ENCODE measurements around the gene DHRSX. TPM values are rescaled to one million over a fixed set of nuclear protein-coding genes. Genes with fewer than 3 reads are reported as not detected.
"Not testable (repeated sequence)": the region's sequence is repeated elsewhere in the genome, so short reads cannot be mapped to it uniquely, and the experiment has no call there.

The DHRSX gene
- total RNA-seq, 2 experiments from 2014 or later: 18.8 to 21.4 TPM

- peaks cover 15% of the 10 kb centered on the region for H3K9me3 Mint-ChIP-seq
- no peak overlapping the region for H3K4me3 Mint-ChIP-seq
- DNase-seq: no peak
- intact Hi-C loops (cut with micrococcal nuclease): no loop called here
- no peak overlapping the region for H3K27ac Mint-ChIP-seq
- CTCF ChIA-PET: no interaction called here
- H3K4me1 Mint-ChIP-seq (ENCODE audit: low read depth): no peaks in the 10 kb centered on the region
- H3K36me3 Mint-ChIP-seq (ENCODE audit: low read depth): peaks cover 59% of the 10 kb centered on the region
- no peaks in the 10 kb centered on the region for H3K27me3 Mint-ChIP-seq (ENCODE audit: low read depth)
These were observed 73.6 kb downstream of the DHRSX start for GRCh38 chrX:2427147-2427546.

DNA sequence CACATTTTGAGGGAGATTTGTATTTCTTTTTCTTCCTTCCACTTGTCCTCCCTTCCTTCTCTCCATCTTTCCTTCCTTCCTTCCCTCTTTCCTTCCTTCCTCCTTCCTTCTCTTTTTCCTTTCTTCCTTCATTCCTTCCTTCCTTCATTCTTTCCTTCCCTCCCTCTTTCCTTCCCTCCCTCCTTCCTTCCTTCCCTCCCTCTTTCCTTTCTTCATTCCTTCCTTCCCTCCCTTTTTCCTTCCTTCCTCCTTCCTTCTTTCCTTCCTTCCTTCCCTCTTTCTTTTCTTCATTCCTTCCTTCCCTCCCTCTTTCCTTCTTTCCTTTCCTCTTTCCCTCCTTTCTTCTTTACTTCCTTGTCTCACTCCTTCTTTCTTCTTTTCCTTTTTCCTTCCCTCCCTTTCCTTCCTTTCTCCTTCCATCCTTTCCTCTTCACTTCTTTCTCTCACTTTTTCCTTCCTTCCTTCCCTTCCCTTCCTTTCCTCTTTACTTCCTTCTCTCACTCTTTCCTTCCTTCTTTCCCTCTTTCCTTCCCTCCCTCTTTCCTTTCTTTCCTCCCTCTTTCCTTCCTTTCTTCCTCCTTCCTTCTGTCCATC, 74.4 kb downstream of the DHRSX start:
- no peak for DNase-seq
- peaks cover 15% of the 10 kb centered on the region for H3K9me3 Mint-ChIP-seq
- no peaks in the 10 kb centered on the region for H3K27me3 Mint-ChIP-seq (ENCODE audit: low read depth)
- no peaks in the 10 kb centered on the region for H3K4me1 Mint-ChIP-seq (ENCODE audit: low read depth)
- no peak overlapping the region for H3K4me3 Mint-ChIP-seq
- intact Hi-C loops (cut with micrococcal nuclease): no loop called here
- CTCF ChIA-PET: no interaction called here
- H3K27ac Mint-ChIP-seq: no peak overlapping the region
- H3K36me3 Mint-ChIP-seq (ENCODE audit: low read depth): peaks cover 63% of the 10 kb centered on the region

DNA sequence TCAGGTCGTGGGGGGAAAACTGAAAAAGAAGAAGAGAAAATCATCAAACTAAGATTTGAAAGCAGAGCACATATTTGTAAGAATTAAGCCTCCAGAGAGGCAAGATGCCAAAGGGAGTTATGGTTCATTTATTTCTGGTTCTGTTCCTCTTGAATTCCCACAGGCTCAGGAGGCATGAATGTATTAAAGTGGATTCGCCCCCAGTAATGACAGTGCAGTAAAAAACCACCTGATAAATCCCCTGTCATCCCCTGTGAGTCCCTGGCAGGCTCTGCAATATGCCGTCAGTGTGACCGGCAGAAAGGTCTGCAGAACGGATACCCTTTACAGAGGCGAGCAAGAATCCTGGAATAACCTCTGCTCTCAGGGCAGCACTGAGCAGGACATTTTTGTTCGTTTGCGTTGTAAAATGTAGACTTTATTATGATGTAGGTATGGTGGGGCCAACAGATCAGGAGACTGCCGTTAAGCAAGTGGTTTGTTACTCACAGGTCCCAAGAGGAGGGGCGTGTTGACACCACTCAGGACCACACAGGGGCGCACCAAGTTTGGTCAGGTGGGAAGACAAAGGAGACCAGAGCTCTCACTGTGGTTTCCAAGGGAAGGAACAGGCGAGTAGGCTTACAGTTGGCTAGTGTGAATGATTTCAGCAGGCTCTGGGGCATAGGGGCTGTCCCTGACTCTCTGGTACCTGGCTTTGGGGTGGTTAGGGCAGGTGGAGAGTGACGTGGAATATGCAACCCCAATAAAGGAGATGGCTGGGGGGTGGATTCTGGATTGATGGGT, 75.3 kb downstream of the DHRSX start:
- CTCF ChIA-PET: no interaction called here
- intact Hi-C loops (cut with micrococcal nuclease): no loop called here
- no peak overlapping the region for H3K27ac Mint-ChIP-seq
- H3K9me3 Mint-ChIP-seq: peaks cover 15% of the 10 kb centered on the region
- H3K36me3 Mint-ChIP-seq (ENCODE audit: low read depth): peaks cover 68% of the 10 kb centered on the region
- H3K4me1 Mint-ChIP-seq (ENCODE audit: low read depth): no peaks in the 10 kb centered on the region
- no peak for DNase-seq
- no peaks in the 10 kb centered on the region for H3K27me3 Mint-ChIP-seq (ENCODE audit: low read depth)
- H3K4me3 Mint-ChIP-seq: no peak overlapping the region

- Mint-ChIP-seq H3K9me3 (peaks cover 13% of the 10 kb centered on the region), H3K36me3 (ENCODE audit: low read depth) (peaks cover 59% of the 10 kb centered on the region), H3K27me3 (ENCODE audit: low read depth) (no peaks in the 10 kb centered on the region), H3K27ac (no peak overlapping the region), H3K4me3 (no peak overlapping the region), H3K4me1 (ENCODE audit: low read depth) (no peaks in the 10 kb centered on the region)
- DNase-seq: no peak
- intact Hi-C loops (cut with micrococcal nuclease): no loop called here
- CTCF ChIA-PET: no interaction called here
These were observed 76.5 kb downstream of the DHRSX start for GRCh38 chrX:2424317-2424716.

- no peaks in the 10 kb centered on the region for H3K27me3 Mint-ChIP-seq (ENCODE audit: low read depth)
- peaks cover 12% of the 10 kb centered on the region for H3K9me3 Mint-ChIP-seq
- DNase-seq: no peak
- intact Hi-C loops (cut with micrococcal nuclease): no loop called here
- H3K36me3 Mint-ChIP-seq (ENCODE audit: low read depth): peaks cover 57% of the 10 kb centered on the region
- H3K27ac Mint-ChIP-seq: no peak overlapping the region
- H3K4me1 Mint-ChIP-seq (ENCODE audit: low read depth): no peaks in the 10 kb centered on the region
- H3K4me3 Mint-ChIP-seq: no peak overlapping the region
- CTCF ChIA-PET: no interaction called here
These were observed 76.9 kb downstream of the DHRSX start for GRCh38 chrX:2423899-2424298.

DNA sequence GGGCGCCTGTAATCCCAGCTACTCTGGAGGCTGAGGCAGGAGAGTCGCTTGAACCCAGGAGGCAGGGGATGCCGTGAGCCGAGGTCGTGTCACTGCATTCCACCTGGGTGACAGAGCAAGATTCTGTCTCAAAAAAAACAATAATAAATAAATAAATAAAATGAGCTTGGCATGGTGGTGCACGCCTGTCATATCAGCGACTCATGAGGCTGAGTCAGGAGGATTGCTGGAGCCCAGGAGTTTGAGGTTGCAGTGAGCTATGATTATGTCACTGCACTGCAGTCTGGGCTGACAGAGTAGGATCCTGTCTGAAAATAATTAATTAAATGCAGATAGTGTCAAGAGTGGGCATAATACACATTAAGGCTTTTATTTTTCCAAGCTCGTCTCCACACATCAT, 77.5 kb downstream of the DHRSX start:
- Mint-ChIP-seq H3K36me3 (ENCODE audit: low read depth) (peaks cover 53% of the 10 kb centered on the region), H3K4me1 (ENCODE audit: low read depth) (no peaks in the 10 kb centered on the region), H3K27ac (no peak overlapping the region), H3K4me3 (no peak overlapping the region), H3K27me3 (ENCODE audit: low read depth) (no peaks in the 10 kb centered on the region), H3K9me3 (peaks cover 9% of the 10 kb centered on the region)
- CTCF ChIA-PET: no interaction called here
- no peak for DNase-seq
- intact Hi-C loops (cut with micrococcal nuclease): no loop called here

GRCh38 chrX:2419418-2419817, 81.4 kb downstream of the DHRSX start:
- CTCF ChIA-PET; H3K27me3 Mint-ChIP-seq (ENCODE audit: low read depth); intact Hi-C loops (cut with micrococcal nuclease); H3K4me1 Mint-ChIP-seq (ENCODE audit: low read depth); H3K4me3 Mint-ChIP-seq; DNase-seq; H3K9me3 Mint-ChIP-seq; H3K27ac Mint-ChIP-seq: not testable (repeated sequence)
- peaks cover 27% of the 10 kb centered on the region for H3K36me3 Mint-ChIP-seq (ENCODE audit: low read depth)

GRCh38 chrX:2418000-2418399, 82.8 kb downstream of the DHRSX start:
- Mint-ChIP-seq H3K27me3 (ENCODE audit: low read depth) (no peaks in the 10 kb centered on the region), H3K4me3 (no peak overlapping the region), H3K9me3 (peaks cover 1% of the 10 kb centered on the region), H3K4me1 (ENCODE audit: low read depth) (no peaks in the 10 kb centered on the region), H3K36me3 (ENCODE audit: low read depth) (peaks cover 17% of the 10 kb centered on the region), H3K27ac (no peak overlapping the region)
- CTCF ChIA-PET: no interaction called here
- intact Hi-C loops (cut with micrococcal nuclease): no loop called here
- DNase-seq: no peak

- Mint-ChIP-seq H3K4me3 (no peak overlapping the region), H3K36me3 (ENCODE audit: low read depth) (peaks cover 19% of the 10 kb centered on the region), H3K27me3 (ENCODE audit: low read depth) (no peaks in the 10 kb centered on the region), H3K9me3 (peaks cover 1% of the 10 kb centered on the region), H3K27ac (no peak overlapping the region), H3K4me1 (ENCODE audit: low read depth) (no peaks in the 10 kb centered on the region)
- DNase-seq: no peak
- CTCF ChIA-PET: no interaction called here
- intact Hi-C loops (cut with micrococcal nuclease): no loop called here
These were observed 83.7 kb downstream of the DHRSX start for GRCh38 chrX:2416851-2417604.

GRCh38 chrX:2414384-2414783, 86.4 kb downstream of the DHRSX start:
- Mint-ChIP-seq H3K9me3 (peaks cover 1% of the 10 kb centered on the region), H3K4me1 (ENCODE audit: low read depth) (no peaks in the 10 kb centered on the region), H3K36me3 (ENCODE audit: low read depth) (peaks cover 15% of the 10 kb centered on the region), H3K27me3 (ENCODE audit: low read depth) (no peaks in the 10 kb centered on the region), H3K4me3 (no peak overlapping the region), H3K27ac (no peak overlapping the region)
- intact Hi-C loops (cut with micrococcal nuclease): no loop called here
- CTCF ChIA-PET: no interaction called here
- DNase-seq: no peak

DNA sequence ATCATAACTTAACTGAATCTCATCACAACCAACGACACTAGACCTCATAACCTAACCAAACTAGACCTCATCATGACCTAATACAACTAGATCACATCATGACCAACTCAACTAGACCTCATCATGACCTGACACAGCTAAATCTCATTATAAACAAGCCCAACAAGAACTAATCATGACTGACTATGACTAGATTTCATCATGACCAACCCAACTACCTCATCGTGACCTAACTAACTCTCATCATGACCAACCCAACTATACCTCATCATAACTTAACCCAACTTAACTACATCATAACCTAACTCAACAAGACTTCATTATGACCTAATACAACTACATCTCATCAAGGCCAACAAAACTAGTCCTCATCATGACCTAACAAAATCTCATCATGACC, 86.8 kb downstream of the DHRSX start:
- intact Hi-C loops (cut with micrococcal nuclease): no loop called here
- Mint-ChIP-seq H3K36me3 (ENCODE audit: low read depth) (peaks cover 18% of the 10 kb centered on the region), H3K4me1 (ENCODE audit: low read depth) (no peaks in the 10 kb centered on the region), H3K27me3 (ENCODE audit: low read depth) (no peaks in the 10 kb centered on the region), H3K9me3 (peaks cover 1% of the 10 kb centered on the region), H3K27ac (no peak overlapping the region), H3K4me3 (no peak overlapping the region)
- CTCF ChIA-PET: no interaction called here
- DNase-seq: no peak

GRCh38 chrX:2412131-2412530, 88.6 kb downstream of the DHRSX start:
- Mint-ChIP-seq H3K36me3 (ENCODE audit: low read depth) (peaks cover 36% of the 10 kb centered on the region), H3K9me3 (peaks cover 2% of the 10 kb centered on the region), H3K4me1 (ENCODE audit: low read depth) (no peaks in the 10 kb centered on the region), H3K27ac (no peak overlapping the region), H3K27me3 (ENCODE audit: low read depth) (no peaks in the 10 kb centered on the region), H3K4me3 (no peak overlapping the region)
- DNase-seq: no peak
- intact Hi-C loops (cut with micrococcal nuclease): no loop called here
- CTCF ChIA-PET: no interaction called here

Measured in activated naive CD4-positive, alpha-beta T cell treated with anti-CD3 and anti-CD28 coated beads for 36 hours (primary cell).